Esophagus muscularis mucosa (tissue), 4 donors: ENCODE data around the gene NOX4. TPM values are rescaled to one million over a fixed set of nuclear protein-coding genes. Genes with fewer than 3 reads are reported as not detected.

Source experiments
- DNase-seq: peaks from one replicate; pipeline ENCODE4 v3.0.0-alpha.2; 2017; ENCODE audit errors: extremely low spot score
- H3K27ac ChIP-seq, 4 donors: fragments of 200-600 bp; sonication (generic); replicated peaks in 1 of 4; 1 replicate in 3 of 4; 2 replicates in 1 of 4; pipeline ENCODE4 v1.5.1; 2016 to 2019; ENCODE audit warnings: mild to moderate bottlenecking in 1 of 4
- H3K27me3 ChIP-seq, 4 donors: fragments of 200-600 bp; sonication (generic); one replicate each; pipeline versions ENCODE4 v1.5.1 to v1.6.0; 2016 to 2019
- H3K36me3 ChIP-seq, 4 donors: fragments of 200-600 bp; sonication (generic); one replicate each; pipeline ENCODE4 v1.5.1; 2016 to 2019
- H3K4me1 ChIP-seq, 4 donors: fragments of 200-600 bp; sonication (generic); one replicate each; pipeline ENCODE4 v1.5.1; 2016 to 2019
- H3K4me3 ChIP-seq, 4 donors: fragments of 200-600 bp; sonication (generic); 1 replicate in 2 of 4; 2 replicates in 2 of 4; pipeline ENCODE4 v1.5.1; 2016 to 2019; ENCODE audit warnings: mild to moderate bottlenecking in 4 of 4, moderate library complexity in 1 of 4
- H3K9me3 ChIP-seq, 4 donors: fragments of 200-600 bp; sonication (generic); 1 replicate in 3 of 4; 2 replicates in 1 of 4; pipeline ENCODE4 v1.5.1; 2016 to 2019
- CTCF ChIP-seq, 3 experiments: fragments of 200-600 bp in 2 of 3; fragments of 450-650 bp in 1 of 3; sonication (generic) in 2 of 3; IDR thresholded peaks; one replicate each; pipeline ENCODE4 v1.5.1; 2017 to 2019; ENCODE audit warnings: antibody characterized with exemption in 3 of 3, mild to moderate bottlenecking in 2 of 3, moderate library complexity in 1 of 3
- EP300 ChIP-seq: sonication (generic); formaldehyde crosslinking; IDR thresholded peaks from one replicate; pipeline ENCODE4 v1.6.1; 2017; ENCODE audit warnings: antibody characterized with exemption
- POLR2A ChIP-seq: fragments of 450-650 bp; IDR thresholded peaks from one replicate; pipeline ENCODE4 v1.6.1; 2017; ENCODE audit warnings: antibody characterized with exemption, moderate library complexity, mild to moderate bottlenecking, low read depth
- POLR2AphosphoS5 ChIP-seq, 2 donors: sonication (generic); formaldehyde crosslinking; IDR thresholded peaks; one replicate each; pipeline ENCODE4 v1.6.1; 2017; ENCODE audit warnings: antibody characterized with exemption in 2 of 2
- WGBS: methylation state at CpG from one replicate; pipeline ENCODE4 v1.1.5; 2018; 5-methylcytosine and 5-hydroxymethylcytosine counted together
- intact Hi-C: fragments of 100-400 bp; cut with DNase I; formaldehyde crosslinking; loops from one replicate; pipeline ENCODE4 v1.15.1; 2023
- total RNA-seq, 4 donors: library from RNA; depleted of rRNA; stranded (reverse); fragments of >200 nt; gene quantifications; one replicate each; pipeline versions ENCODE4 v1.1.0 to v1.2.1, GENCODE V29; 2016

The NOX4 gene
- total RNA-seq, 4 donors from 2014 or later: 3.3 to 6.1 (median 4.0) TPM

- TF ChIP-seq POLR2A (no peak), POLR2AphosphoS5 (IDR thresholded peaks at IDR 0.05) (no peak), EP300 (no peak), CTCF (IDR thresholded peaks at IDR 0.05) (no peak)
- Histone ChIP-seq H3K9me3 (no peaks in the 10 kb centered on the region), H3K27me3 (no peaks in the 10 kb centered on the region), H3K36me3 (no peaks in the 10 kb centered on the region), H3K27ac (no peak overlapping the region), H3K4me3 (no peak overlapping the region), H3K4me1 (no peaks in the 10 kb centered on the region)
- intact Hi-C loops: no loop called here
- no peak for DNase-seq
- 74% methylated on average over 6 of the region's 6 CpGs for WGBS
Observed at GRCh38 chr11:89477175-89477574, 14.0 kb downstream of the NOX4 start.

- DNase-seq: no peak
- H3K27me3 ChIP-seq: no peaks in the 10 kb centered on the region
- H3K4me1 ChIP-seq: no peaks in the 10 kb centered on the region
- H3K4me3 ChIP-seq: no peak overlapping the region
- no peaks in the 10 kb centered on the region for H3K9me3 ChIP-seq
- intact Hi-C loops: no loop called here
- no peak for TF ChIP-seq POLR2AphosphoS5 (IDR thresholded peaks at IDR 0.05)
- no peak for TF ChIP-seq POLR2A
- TF ChIP-seq EP300: no peak
- TF ChIP-seq CTCF (IDR thresholded peaks at IDR 0.05): no peak
- WGBS: 29% methylated on average over 1 of the region's 1 CpG
- no peaks in the 10 kb centered on the region for H3K36me3 ChIP-seq
- H3K27ac ChIP-seq: no peak overlapping the region
Observed at GRCh38 chr11:89463266-89463780, 27.9 kb downstream of the NOX4 start.

GRCh38 chr11:89458716-89459115 lies 32.5 kb downstream of the NOX4 start:
- H3K27me3 ChIP-seq: no peaks in the 10 kb centered on the region
- intact Hi-C loops: no loop called here
- no peaks in the 10 kb centered on the region for H3K9me3 ChIP-seq
- H3K36me3 ChIP-seq: no peaks in the 10 kb centered on the region
- H3K4me3 ChIP-seq: no peak overlapping the region
- no peak for DNase-seq
- TF ChIP-seq EP300 (no peak), CTCF (IDR thresholded peaks at IDR 0.05) (no peak), POLR2A (no peak), POLR2AphosphoS5 (IDR thresholded peaks at IDR 0.05) (no peak)
- H3K4me1 ChIP-seq: no peaks in the 10 kb centered on the region
- WGBS: 80% methylated on average over 2 of the region's 2 CpGs
- H3K27ac ChIP-seq: no peak overlapping the region

- intact Hi-C loops: no loop called here
- WGBS: 92% methylated on average over 4 of the region's 4 CpGs
- H3K27ac ChIP-seq: no peak overlapping the region
- H3K4me1 ChIP-seq: no peaks in the 10 kb centered on the region
- no peaks in the 10 kb centered on the region for H3K9me3 ChIP-seq
- TF ChIP-seq POLR2A (no peak), POLR2AphosphoS5 (IDR thresholded peaks at IDR 0.05) (no peak), EP300 (no peak), CTCF (IDR thresholded peaks at IDR 0.05) (no peak)
- H3K36me3 ChIP-seq: no peaks in the 10 kb centered on the region
- H3K4me3 ChIP-seq: no peak overlapping the region
- no peaks in the 10 kb centered on the region for H3K27me3 ChIP-seq
- DNase-seq: no peak
Observed at GRCh38 chr11:89457190-89457589, 34.0 kb downstream of the NOX4 start.

- no peaks in the 10 kb centered on the region for H3K27me3 ChIP-seq
- DNase-seq: no peak
- no peaks in the 10 kb centered on the region for H3K36me3 ChIP-seq
- no peaks in the 10 kb centered on the region for H3K9me3 ChIP-seq
- intact Hi-C loops: no loop called here
- WGBS: 78% methylated on average over 1 of the region's 2 CpGs
- H3K27ac ChIP-seq: no peak overlapping the region
- no peak overlapping the region for H3K4me3 ChIP-seq
- no peaks in the 10 kb centered on the region for H3K4me1 ChIP-seq
- no peak for TF ChIP-seq EP300
- no peak for TF ChIP-seq POLR2AphosphoS5 (IDR thresholded peaks at IDR 0.05)
- no peak for TF ChIP-seq POLR2A
- no peak for TF ChIP-seq CTCF (IDR thresholded peaks at IDR 0.05)
Observed at GRCh38 chr11:89456681-89457080, 34.5 kb downstream of the NOX4 start.
